Fibroblast of lung (primary cell): ENCODE data around the gene ASXL2.

Experiments used
- CTCF ChIP-seq, 2 donors: IDR thresholded peaks in 1 of 2; conservative IDR thresholded peaks in 1 of 2; 1 replicate in 1 of 2; 2 replicates in 1 of 2; pipeline ENCODE4 v1.5.1; 2011 to 2012; ENCODE audit warnings: low read length in 2 of 2, control low read depth in 1 of 2, inconsistent platforms in 1 of 2, low read depth in 1 of 2, mild to moderate bottlenecking in 1 of 2
- EZH2 ChIP-seq: IDR thresholded peaks from 2 replicates; pipeline ENCODE4 v1.5.1; 2012; ENCODE audit warnings: low read length, control low read depth, mild to moderate bottlenecking; ENCODE audit errors: missing control alignments

DNA sequence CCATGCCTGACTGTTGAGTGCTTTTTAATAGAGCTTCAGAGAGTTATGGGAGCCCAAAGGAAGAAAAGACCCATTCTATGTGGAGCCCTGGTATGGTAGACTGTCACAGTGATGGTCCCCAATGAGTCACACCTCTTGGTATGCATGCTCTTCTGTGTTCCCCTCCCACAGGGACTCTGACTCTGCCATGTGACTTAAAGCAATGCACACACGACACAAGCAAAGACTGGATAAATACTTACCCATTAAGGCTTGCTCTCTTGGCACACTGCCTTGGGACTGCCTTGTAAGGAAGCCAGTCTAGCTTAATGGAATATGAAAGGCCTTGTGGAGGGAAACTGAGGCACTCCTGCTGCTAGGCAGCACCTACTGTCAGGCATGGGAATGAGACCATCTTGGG is 188.2 kb downstream of the ASXL2 start:
- TF ChIP-seq CTCF (conservative IDR thresholded peaks at IDR 0.05 in 1 of 2, IDR thresholded peaks at IDR 0.05 in 1 of 2; ENCODE audit: low read depth in 1 of 2, low read length in 2 of 2) (no peak), EZH2 (no peak)
